ENCODE measurements around the gene TNS3. TPM values are rescaled to one million over a fixed set of nuclear protein-coding genes. Genes with fewer than 3 reads are reported as not detected.

Gene TNS3
- total and polyA plus RNA-seq, 2 of the 13 experiments (the other 11 are each of a cell fraction or from before 2014, with no cell fraction given) = 52.9 to 55.7 TPM

DNA sequence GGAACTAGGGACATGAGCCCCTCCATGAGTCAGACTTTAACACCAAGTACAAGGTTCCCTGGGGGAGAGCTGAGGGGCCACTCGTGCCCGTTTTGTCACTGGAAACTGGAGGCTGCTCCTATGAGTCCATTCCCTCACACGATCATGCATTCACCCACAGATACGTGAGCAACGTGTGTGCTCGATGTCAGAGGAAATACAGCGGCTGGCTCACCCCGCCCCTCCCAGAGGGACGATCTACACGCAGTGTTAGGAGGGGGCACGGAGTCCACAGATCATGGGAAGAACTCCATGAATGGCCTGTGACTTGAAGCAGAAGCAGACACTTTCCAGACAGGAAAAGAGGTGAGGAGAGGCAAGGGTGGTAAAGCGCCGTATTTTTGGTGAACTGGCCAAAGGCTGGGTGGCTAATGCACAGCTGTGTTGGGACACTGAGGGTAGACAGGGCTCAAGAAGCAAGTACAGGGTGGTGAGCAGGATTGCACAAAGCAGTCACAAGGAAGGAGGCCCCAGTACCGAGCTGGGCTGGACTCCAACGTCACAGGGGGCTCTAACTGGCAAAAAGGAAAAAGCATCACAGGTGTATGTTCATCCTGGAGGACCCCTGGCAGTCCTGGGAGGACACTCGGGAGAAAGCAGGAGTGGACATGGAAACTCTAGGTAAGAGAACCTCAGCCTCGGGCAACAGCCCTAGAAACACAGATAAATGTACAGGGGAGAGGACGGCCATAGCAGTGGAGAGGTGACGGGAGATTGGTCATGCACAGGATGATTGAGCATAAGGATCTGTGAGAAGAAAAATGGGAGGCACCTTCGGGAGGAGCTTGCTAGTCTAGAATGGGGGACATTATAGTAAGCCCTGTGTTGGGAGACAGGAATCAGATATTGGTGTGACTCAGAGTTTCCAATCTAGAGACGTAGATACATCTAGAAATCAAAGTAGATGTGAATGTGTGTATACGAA is 41.2 kb downstream of the TNS3 start (continued):
- peak; percentile 80 for TF ChIP-seq POLR2G (IDR thresholded peaks at IDR 0.05; ENCODE audit: low read depth, low read length)
- TF ChIP-seq, protein P1, sequence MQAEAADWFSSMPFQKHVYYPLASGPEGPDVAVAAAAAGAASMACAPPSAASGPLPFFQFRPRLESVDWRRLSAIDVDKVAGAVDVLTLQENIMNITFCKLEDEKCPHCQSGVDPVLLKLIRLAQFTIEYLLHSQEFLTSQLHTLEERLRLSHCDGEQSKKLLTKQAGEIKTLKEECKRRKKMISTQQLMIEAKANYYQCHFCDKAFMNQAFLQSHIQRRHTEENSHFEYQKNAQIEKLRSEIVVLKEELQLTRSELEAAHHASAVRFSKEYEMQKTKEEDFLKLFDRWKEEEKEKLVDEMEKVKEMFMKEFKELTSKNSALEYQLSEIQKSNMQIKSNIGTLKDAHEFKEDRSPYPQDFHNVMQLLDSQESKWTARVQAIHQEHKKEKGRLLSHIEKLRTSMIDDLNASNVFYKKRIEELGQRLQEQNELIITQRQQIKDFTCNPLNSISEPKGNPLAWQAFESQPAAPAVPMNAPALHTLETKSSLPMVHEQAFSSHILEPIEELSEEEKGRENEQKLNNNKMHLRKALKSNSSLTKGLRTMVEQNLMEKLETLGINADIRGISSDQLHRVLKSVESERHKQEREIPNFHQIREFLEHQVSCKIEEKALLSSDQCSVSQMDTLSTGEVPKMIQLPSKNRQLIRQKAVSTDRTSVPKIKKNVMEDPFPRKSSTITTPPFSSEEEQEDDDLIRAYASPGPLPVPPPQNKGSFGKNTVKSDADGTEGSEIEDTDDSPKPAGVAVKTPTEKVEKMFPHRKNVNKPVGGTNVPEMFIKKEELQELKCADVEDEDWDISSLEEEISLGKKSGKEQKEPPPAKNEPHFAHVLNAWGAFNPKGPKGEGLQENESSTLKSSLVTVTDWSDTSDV (CRISPR knock-in tag; IDR thresholded peaks at IDR 0.05) = 0 out of 2 replicates have a peak, but pooled peaks have one; percentile 49
- peak; percentile 28; the same call in 1 of the 2 replicates for TF ChIP-seq EED (CRISPR knock-in tag; IDR thresholded peaks at IDR 0.05)
- TF ChIP-seq, protein P2, sequence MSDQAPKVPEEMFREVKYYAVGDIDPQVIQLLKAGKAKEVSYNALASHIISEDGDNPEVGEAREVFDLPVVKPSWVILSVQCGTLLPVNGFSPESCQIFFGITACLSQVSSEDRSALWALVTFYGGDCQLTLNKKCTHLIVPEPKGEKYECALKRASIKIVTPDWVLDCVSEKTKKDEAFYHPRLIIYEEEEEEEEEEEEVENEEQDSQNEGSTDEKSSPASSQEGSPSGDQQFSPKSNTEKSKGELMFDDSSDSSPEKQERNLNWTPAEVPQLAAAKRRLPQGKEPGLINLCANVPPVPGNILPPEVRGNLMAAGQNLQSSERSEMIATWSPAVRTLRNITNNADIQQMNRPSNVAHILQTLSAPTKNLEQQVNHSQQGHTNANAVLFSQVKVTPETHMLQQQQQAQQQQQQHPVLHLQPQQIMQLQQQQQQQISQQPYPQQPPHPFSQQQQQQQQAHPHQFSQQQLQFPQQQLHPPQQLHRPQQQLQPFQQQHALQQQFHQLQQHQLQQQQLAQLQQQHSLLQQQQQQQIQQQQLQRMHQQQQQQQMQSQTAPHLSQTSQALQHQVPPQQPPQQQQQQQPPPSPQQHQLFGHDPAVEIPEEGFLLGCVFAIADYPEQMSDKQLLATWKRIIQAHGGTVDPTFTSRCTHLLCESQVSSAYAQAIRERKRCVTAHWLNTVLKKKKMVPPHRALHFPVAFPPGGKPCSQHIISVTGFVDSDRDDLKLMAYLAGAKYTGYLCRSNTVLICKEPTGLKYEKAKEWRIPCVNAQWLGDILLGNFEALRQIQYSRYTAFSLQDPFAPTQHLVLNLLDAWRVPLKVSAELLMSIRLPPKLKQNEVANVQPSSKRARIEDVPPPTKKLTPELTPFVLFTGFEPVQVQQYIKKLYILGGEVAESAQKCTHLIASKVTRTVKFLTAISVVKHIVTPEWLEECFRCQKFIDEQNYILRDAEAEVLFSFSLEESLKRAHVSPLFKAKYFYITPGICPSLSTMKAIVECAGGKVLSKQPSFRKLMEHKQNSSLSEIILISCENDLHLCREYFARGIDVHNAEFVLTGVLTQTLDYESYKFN (CRISPR knock-in tag; conservative IDR thresholded peaks at IDR 0.05) = peak; percentile 66
- 0 out of 2 replicates have a peak, but pooled peaks have one; percentile 31 for TF ChIP-seq ZFY (CRISPR knock-in tag; IDR thresholded peaks at IDR 0.05)
- TF ChIP-seq, protein P3, sequence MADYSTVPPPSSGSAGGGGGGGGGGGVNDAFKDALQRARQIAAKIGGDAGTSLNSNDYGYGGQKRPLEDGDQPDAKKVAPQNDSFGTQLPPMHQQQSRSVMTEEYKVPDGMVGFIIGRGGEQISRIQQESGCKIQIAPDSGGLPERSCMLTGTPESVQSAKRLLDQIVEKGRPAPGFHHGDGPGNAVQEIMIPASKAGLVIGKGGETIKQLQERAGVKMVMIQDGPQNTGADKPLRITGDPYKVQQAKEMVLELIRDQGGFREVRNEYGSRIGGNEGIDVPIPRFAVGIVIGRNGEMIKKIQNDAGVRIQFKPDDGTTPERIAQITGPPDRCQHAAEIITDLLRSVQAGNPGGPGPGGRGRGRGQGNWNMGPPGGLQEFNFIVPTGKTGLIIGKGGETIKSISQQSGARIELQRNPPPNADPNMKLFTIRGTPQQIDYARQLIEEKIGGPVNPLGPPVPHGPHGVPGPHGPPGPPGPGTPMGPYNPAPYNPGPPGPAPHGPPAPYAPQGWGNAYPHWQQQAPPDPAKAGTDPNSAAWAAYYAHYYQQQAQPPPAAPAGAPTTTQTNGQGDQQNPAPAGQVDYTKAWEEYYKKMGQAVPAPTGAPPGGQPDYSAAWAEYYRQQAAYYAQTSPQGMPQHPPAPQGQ (CRISPR knock-in tag; IDR thresholded peaks at IDR 0.05; ENCODE audit: borderline replicate concordance) = no peak
- 0 out of 2 replicates have a peak, but pooled peaks have one; percentile 48 for TF ChIP-seq ZNF451 (CRISPR knock-in tag; IDR thresholded peaks at IDR 0.05)
- peak; percentile 30 for TF ChIP-seq ZNF501 (CRISPR knock-in tag; IDR thresholded peaks at IDR 0.05)
- TF ChIP-seq YEATS4 (CRISPR knock-in tag; IDR thresholded peaks at IDR 0.05; ENCODE audit: borderline replicate concordance) = peak; percentile 74; the same call in 1 of the 2 replicates

All from HepG2 (cell line).